Measurements from ENCODE around the gene GPHN. TPM values are rescaled to one million over a fixed set of nuclear protein-coding genes. Genes with fewer than 3 reads are reported as not detected.

The GPHN gene
- total and polyA plus RNA-seq, 2 of the 4 experiments (the other 2 are of a cell fraction) = 8.0 to 8.1 TPM

GRCh38 chr14:66496188-66496807 lies 11.6 kb upstream of the GPHN start:
- Histone ChIP-seq H3K27ac (ENCODE audit: insufficient read depth, low read length) (no peak overlapping the region), H3K4me2 (ENCODE audit: low read depth, low read length) (no peak overlapping the region), H3K79me1 (ENCODE audit: low read depth in 1 of 2, low read length in 2 of 2) (no peaks in the 10 kb centered on the region), H3K27me3 (ENCODE audit: control insufficient read depth, insufficient read depth, low read length) (no peaks in the 10 kb centered on the region; the same call in 1 of the 2 replicates), H3K56ac (ENCODE audit: extremely low read depth, insufficient read depth, low read length) (no peak overlapping the region), H2AK9ac (replicated peaks; ENCODE audit: low read depth, low read length, poor library complexity) (no peak overlapping the region), H2BK5ac (ENCODE audit: low read depth, low read length, poor library complexity, severe bottlenecking) (no peak overlapping the region), H3K9me3 (ENCODE audit: control insufficient read depth, insufficient read depth, low read length) (no peaks in the 10 kb centered on the region), H3K4ac (ENCODE audit: low read depth, low read length) (no peak overlapping the region), H3K36me3 (ENCODE audit: control insufficient read depth, insufficient read depth, low read length) (no peaks in the 10 kb centered on the region), H4K20me1 (ENCODE audit: insufficient read depth, low read length) (no peaks in the 10 kb centered on the region), H3K18ac (ENCODE audit: low read depth, low read length) (no peak overlapping the region), H4K8ac (ENCODE audit: low read depth in 2 of 2, low read length in 2 of 2) (no peak overlapping the region), H3K9me1 (ENCODE audit: insufficient read depth, low read length) (no peaks in the 10 kb centered on the region), H4K5ac (ENCODE audit: low read depth, low read length) (no peak overlapping the region), H2AK5ac (ENCODE audit: low read depth, low read length) (no peak overlapping the region), H2BK120ac (ENCODE audit: low read depth, low read length) (no peak overlapping the region), H3K4me3 (ENCODE audit: insufficient read depth, low read depth, low read length) (no peak overlapping the region), H3K9ac (ENCODE audit: low read depth, low read length) (no peak overlapping the region), H3K4me1 (ENCODE audit: control insufficient read depth, insufficient read depth, low read length) (peaks cover 2% of the 10 kb centered on the region; the same call in 1 of the 2 replicates), H2BK20ac (ENCODE audit: low read depth, low read length) (no peak overlapping the region), H3K23ac (ENCODE audit: low read depth, low read length) (no peak overlapping the region), H2BK15ac (ENCODE audit: low read depth, low read length) (no peak overlapping the region), H4K91ac (ENCODE audit: insufficient read depth, low read depth, low read length) (no peak overlapping the region), H2AFZ (replicated peaks; ENCODE audit: low read length, poor library complexity) (no peak overlapping the region), H3K14ac (replicated peaks; ENCODE audit: low read depth, low read length) (no peak overlapping the region)
- in situ Hi-C loops (cut with MboI; ENCODE audit: low sequenced_read_pairs) = loop anchor here (10.0 kb wide), 1 partner anchor 619 kb away; no protein-coding TSS in a partner anchor
- CTCF ChIA-PET = interaction anchor here (1.0 kb wide), 1 partner anchor 128 kb away, joined by 3 read pairs; no protein-coding TSS in a partner anchor
- DNase-seq (no peak), ATAC-seq (ENCODE audit: low read depth) (no peak)
- dilution Hi-C loops (cut with HindIII; ENCODE audit: low sequenced_read_pairs, unreplicated experiment) = no loop called here
- no CpG with 5 or more reads among the region's 4 CpGs for WGBS, 2 experiments (ENCODE audit: extremely low coverage in 2 of 2, insufficient read length in 1 of 2)
- TF ChIP-seq CHD1 (IDR thresholded peaks at IDR 0.05; ENCODE audit: low read depth, low read length) = no peak
- TF ChIP-seq CTCF (conservative IDR thresholded peaks at IDR 0.05; ENCODE audit: low read depth, low read length) = no peak
- no peak for TF ChIP-seq CEBPB (IDR thresholded peaks at IDR 0.05; ENCODE audit: low read depth, low read length)
- no peak for TF ChIP-seq NFE2L2 (IDR thresholded peaks at IDR 0.05; ENCODE audit: low read depth, low read length)
- TF ChIP-seq RAD21 (IDR thresholded peaks at IDR 0.05; ENCODE audit: low read length) = no peak
- no peak for TF ChIP-seq POLR2A (IDR thresholded peaks at IDR 0.05; ENCODE audit: low read depth, low read length)
- no peak for TF ChIP-seq MAFK (IDR thresholded peaks at IDR 0.05; ENCODE audit: low read depth, low read length)
- TF ChIP-seq MXI1 (IDR thresholded peaks at IDR 0.05; ENCODE audit: borderline replicate concordance, low read depth, low read length) = no peak
- TF ChIP-seq MAZ (IDR thresholded peaks at IDR 0.05; ENCODE audit: borderline replicate concordance, low read depth, low read length) = no peak
- TF ChIP-seq BHLHE40 (IDR thresholded peaks at IDR 0.05; ENCODE audit: low read depth, low read length) = no peak
- no peak for TF ChIP-seq FOS (IDR thresholded peaks at IDR 0.05; ENCODE audit: low read depth, low read length)
- intact Hi-C loops (cut with micrococcal nuclease) = loop anchor here (5.0 to 10.0 kb wide), 6 partner anchors 126 to 789 kb away; no protein-coding TSS in a partner anchor
- no TSS peak for BruUV-seq (replicated peaks)
- POLR2A ChIA-PET (ENCODE audit: unreplicated experiment) = no interaction called here
